HFFc6 (cell line): ENCODE results near the gene UMODL1. TPM values are rescaled to one million over a fixed set of nuclear protein-coding genes. Genes with fewer than 3 reads are reported as not detected.
"Not testable (repeated sequence)": the region's sequence is repeated elsewhere in the genome, so short reads cannot be mapped to it uniquely, and the experiment has no call there.

Experiments
- DNase-seq: peaks from one replicate; pipeline ENCODE4 v3.0.0-alpha.2; 2018
- H3K27ac Mint-ChIP-seq: 2 replicates; pipeline ENCODE4 v1.8.0; 2020; ENCODE audit warnings: mild to moderate bottlenecking, mixed read lengths
- H3K27me3 Mint-ChIP-seq: 2 replicates; pipeline ENCODE4 v1.8.0; 2021; ENCODE audit warnings: mild to moderate bottlenecking, moderate library complexity, mixed read lengths; ENCODE audit not compliant: insufficient read depth
- H3K36me3 Mint-ChIP-seq: 2 replicates; pipeline ENCODE4 v1.8.0; 2021; ENCODE audit warnings: low read depth, mixed read lengths
- H3K4me1 Mint-ChIP-seq: 2 replicates; pipeline ENCODE4 v1.8.0; 2020; ENCODE audit warnings: low read depth, mixed read lengths
- H3K4me3 Mint-ChIP-seq: 2 replicates; pipeline ENCODE4 v1.8.0; 2020; ENCODE audit warnings: mild to moderate bottlenecking, moderate library complexity, mixed read lengths
- H3K9me3 Mint-ChIP-seq: 2 replicates; pipeline ENCODE4 v1.8.0; 2020; ENCODE audit warnings: mild to moderate bottlenecking, mixed read lengths
- total RNA-seq, 6 experiments: library from RNA; stranded (reverse); fragmentation: NEBNext Ultra II Directional; extraction: Animal tissue kit (Norgen Biotek cat#: 25700); gene quantifications; 2 replicates in 1 of 6; 3 replicates in 5 of 6; pipeline ENCODE4 v1.2.3, GENCODE V29; 2021
- TF ChIP-seq, protein P1 (sequence below): fragments of 200-600 bp; sonication (generic); IDR thresholded peaks from 2 replicates; pipeline ENCODE4 v1.5.0; 2021; ENCODE audit warnings: antibody characterized with exemption, mild to moderate bottlenecking

The UMODL1 gene
- total RNA-seq, 6 experiments from 2014 or later: not detected

DNA sequence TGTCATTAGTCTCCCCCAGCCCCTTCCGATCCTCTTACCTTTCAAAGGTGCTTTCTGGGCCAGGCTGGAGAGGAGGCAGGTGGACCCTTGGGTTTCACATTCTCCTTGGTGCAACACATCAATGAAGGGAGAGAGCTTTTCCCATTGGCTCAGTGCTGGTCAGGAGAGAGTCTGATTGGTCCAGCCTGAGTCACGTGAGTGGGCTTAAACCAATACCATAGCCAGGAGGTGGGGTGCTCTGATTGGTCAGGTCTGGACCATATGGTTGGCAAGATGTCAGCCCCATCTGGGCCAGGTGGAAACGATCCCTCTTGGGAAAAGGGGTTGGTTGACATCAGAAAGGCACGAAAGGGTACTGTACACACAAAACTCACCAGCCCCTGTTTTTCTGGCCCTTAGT, 103.1 kb downstream of the UMODL1 start:
- H3K27ac Mint-ChIP-seq: no peak overlapping the region

DNA sequence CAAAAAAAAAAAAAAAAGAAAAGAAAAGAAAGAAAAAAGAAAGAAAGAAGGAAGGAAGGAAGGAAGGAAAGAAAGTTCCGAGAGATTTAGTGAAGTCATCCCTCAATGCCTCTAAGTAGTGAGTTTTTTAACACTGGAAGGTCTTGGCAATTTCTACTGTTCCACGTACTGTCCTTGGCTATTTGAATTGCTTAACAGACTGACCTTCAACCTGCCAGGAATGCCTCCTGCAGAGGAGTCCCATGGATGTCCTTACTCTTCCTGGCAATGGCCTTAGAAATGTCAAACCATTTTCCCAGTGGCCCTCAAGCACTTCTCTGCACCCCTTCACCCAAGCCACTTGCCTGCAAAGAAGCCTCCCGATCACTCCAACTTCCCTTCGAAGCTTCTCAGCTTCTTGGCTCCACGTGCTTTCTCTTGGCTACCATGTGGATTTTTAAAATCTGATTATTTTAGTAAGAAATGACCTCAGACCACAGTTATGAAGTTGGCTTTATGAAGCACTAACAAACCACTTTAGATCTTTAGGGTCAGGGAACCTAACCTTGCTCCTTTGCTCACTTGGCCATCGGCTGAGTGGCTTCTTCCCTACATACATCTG, 104.1 kb downstream of the UMODL1 start:
- Mint-ChIP-seq H3K4me3 (no peak overlapping the region), H3K27ac (no peak overlapping the region), H3K4me1 (no peaks in the 10 kb centered on the region), H3K36me3 (no peaks in the 10 kb centered on the region), H3K9me3 (no peaks in the 10 kb centered on the region), H3K27me3 (peaks cover 11% of the 10 kb centered on the region)
- TF ChIP-seq, protein P1, sequence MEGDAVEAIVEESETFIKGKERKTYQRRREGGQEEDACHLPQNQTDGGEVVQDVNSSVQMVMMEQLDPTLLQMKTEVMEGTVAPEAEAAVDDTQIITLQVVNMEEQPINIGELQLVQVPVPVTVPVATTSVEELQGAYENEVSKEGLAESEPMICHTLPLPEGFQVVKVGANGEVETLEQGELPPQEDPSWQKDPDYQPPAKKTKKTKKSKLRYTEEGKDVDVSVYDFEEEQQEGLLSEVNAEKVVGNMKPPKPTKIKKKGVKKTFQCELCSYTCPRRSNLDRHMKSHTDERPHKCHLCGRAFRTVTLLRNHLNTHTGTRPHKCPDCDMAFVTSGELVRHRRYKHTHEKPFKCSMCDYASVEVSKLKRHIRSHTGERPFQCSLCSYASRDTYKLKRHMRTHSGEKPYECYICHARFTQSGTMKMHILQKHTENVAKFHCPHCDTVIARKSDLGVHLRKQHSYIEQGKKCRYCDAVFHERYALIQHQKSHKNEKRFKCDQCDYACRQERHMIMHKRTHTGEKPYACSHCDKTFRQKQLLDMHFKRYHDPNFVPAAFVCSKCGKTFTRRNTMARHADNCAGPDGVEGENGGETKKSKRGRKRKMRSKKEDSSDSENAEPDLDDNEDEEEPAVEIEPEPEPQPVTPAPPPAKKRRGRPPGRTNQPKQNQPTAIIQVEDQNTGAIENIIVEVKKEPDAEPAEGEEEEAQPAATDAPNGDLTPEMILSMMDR: no peak
- no peak for DNase-seq

More for the DNA sequence above, 103.1 kb downstream of the UMODL1 start:
- Mint-ChIP-seq H3K4me3 (no peak overlapping the region), H3K36me3 (no peaks in the 10 kb centered on the region), H3K27me3 (peaks cover 9% of the 10 kb centered on the region), H3K9me3 (no peaks in the 10 kb centered on the region), H3K4me1 (no peaks in the 10 kb centered on the region)
- no peak for DNase-seq
- TF ChIP-seq, protein P1: no peak

DNA sequence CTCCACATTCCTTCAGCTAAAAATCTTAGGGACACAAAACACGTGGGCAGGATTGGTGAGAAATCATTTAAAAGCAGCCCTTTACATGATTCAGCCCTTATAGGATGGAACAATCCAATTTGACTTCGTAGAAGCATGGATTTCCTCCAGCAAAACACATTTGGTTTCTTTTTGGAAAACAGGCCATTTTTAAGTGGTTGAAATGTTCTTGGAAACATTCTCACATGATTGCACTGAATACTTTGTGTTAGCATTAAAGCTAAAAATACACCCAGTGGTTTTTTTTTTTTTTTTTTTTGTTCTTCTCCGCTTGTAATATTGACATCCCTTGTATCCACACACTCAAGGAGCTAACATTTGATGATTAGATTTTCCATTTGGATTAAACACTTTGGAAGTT, 105.7 kb downstream of the UMODL1 start:
- no peak overlapping the region for H3K4me3 Mint-ChIP-seq
- H3K27ac Mint-ChIP-seq: no peak overlapping the region
- DNase-seq: no peak
- no peaks in the 10 kb centered on the region for H3K36me3 Mint-ChIP-seq
- peaks cover 9% of the 10 kb centered on the region for H3K27me3 Mint-ChIP-seq
- H3K9me3 Mint-ChIP-seq: no peaks in the 10 kb centered on the region
- no peaks in the 10 kb centered on the region for H3K4me1 Mint-ChIP-seq
- TF ChIP-seq, protein P1: no peak

DNA sequence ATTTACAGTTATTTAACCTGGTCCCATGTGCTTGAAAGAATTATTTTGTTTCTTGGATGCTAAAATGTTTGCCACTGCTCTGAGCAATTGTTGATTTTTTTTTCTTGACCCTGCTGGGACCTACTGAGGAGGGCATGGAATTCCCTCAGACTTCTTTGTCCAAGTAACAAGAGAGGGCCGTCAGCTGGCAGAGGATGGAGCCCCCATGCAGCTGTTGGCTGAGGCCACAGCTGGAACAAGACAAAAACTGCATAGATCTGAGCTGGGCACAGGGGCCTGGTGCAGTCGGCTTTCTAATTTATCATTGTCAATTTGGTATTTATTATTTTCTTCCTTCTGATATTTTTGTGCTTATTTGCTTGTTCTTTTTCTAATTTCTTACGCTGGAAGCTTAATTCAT, 108.2 kb downstream of the UMODL1 start:
- no peaks in the 10 kb centered on the region for H3K36me3 Mint-ChIP-seq
- peaks cover 9% of the 10 kb centered on the region for H3K27me3 Mint-ChIP-seq
- no peak overlapping the region for H3K27ac Mint-ChIP-seq
- no peak overlapping the region for H3K4me3 Mint-ChIP-seq
- TF ChIP-seq, protein P1: no peak
- DNase-seq: no peak
- no peaks in the 10 kb centered on the region for H3K4me1 Mint-ChIP-seq
- H3K9me3 Mint-ChIP-seq: no peaks in the 10 kb centered on the region

DNA sequence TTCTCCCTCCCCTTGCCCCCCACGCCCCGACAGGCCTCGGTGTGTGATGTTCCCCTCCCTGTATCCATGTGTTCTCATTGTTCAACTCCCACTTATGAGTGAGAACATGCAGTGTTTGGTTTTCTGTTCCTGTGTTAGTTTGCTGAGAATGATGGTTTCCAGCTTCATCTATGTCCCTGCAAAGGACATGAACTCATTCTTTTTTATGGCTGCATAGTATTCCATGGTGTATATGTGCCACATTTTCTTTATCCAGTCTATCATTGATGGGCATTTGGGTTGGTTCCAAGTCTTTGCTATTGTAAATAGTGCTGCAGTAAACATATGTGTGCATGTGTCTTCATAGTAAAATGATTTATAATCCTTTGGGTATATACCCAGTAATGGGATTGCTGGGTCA, 108.9 kb downstream of the UMODL1 start:
- H3K4me3 Mint-ChIP-seq, H3K27me3 Mint-ChIP-seq: not testable (repeated sequence)

DNA sequence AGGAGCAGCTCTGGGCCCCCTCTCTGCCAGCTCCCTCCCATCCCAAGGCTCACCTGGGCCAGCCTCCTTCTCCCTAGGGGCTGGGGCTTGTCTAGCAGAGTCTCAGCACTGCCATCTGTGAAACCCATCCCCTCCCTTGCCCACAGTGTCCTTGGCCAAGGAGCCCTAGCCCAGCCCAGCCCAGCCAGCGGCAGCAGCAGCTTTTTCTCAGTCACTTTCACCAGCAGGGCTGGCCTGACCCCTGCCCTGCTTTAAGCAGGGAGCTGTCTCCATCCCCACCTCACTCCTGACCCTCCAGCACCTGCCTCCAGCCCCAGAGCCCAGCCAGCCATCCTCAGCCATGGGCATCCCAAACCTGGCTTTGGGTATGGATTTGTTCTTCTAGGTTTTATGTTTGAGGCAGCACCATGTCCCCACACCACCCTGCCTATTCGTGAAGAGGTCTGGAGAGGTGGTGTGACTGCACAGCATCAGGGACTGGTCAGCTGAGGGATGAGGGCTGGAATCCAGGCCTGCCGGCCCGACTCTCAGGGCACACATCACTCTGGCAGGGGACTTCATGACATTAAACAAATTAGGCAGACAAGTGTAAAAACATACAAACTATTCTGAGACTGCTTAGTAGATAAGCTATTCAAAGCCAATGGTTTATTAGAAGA, 111.7 kb downstream of the UMODL1 start:
- TF ChIP-seq, protein P1: no peak
- no peak overlapping the region for H3K4me3 Mint-ChIP-seq
- no peak overlapping the region for H3K27ac Mint-ChIP-seq
- H3K36me3 Mint-ChIP-seq: no peaks in the 10 kb centered on the region
- no peak for DNase-seq
- no peaks in the 10 kb centered on the region for H3K4me1 Mint-ChIP-seq
- H3K9me3 Mint-ChIP-seq: peaks cover 4% of the 10 kb centered on the region; the same call in 1 of the 2 replicates
- peaks cover 7% of the 10 kb centered on the region; the same call in 1 of the 2 replicates for H3K27me3 Mint-ChIP-seq

More for the DNA sequence above, 108.9 kb downstream of the UMODL1 start:
- not testable (repeated sequence) for H3K36me3 Mint-ChIP-seq, DNase-seq, H3K4me1 Mint-ChIP-seq, H3K27ac Mint-ChIP-seq, H3K9me3 Mint-ChIP-seq
